K562 (cell line): ENCODE results near the gene NONO. TPM values are rescaled to one million over a fixed set of nuclear protein-coding genes. Genes with fewer than 3 reads are reported as not detected.

Experiments
- ARNT ChIP-seq, 2 experiments: fragments of 450-650 bp; IDR thresholded peaks; 2 replicates each; pipeline ENCODE4 v1.6.1; 2016; ENCODE audit warnings: mild to moderate bottlenecking in 1 of 2
- CGGBP1 ChIP-seq: fragments of 250-450 bp; sonication (Bioruptor Pico); IDR thresholded peaks from 2 replicates; pipeline ENCODE4 v1.9.0; 2021; ENCODE audit warnings: mild to moderate bottlenecking
- CSDE1 ChIP-seq, 2 experiments: fragments of 450-650 bp; IDR thresholded peaks; 2 replicates each; pipeline ENCODE4 v1.6.1; 2016; ENCODE audit warnings: mild to moderate bottlenecking in 1 of 2
- DACH1 ChIP-seq: fragments of 450-650 bp; IDR thresholded peaks from 2 replicates; pipeline ENCODE4 v1.6.1; 2018; ENCODE audit not compliant: partially characterized antibody
- ELK3 ChIP-seq: fragments of 450-650 bp; formaldehyde crosslinking; IDR thresholded peaks from 2 replicates; pipeline ENCODE4 v1.4.0; 2020; ENCODE audit warnings: mild to moderate bottlenecking
- FOXK1 ChIP-seq: sonication (generic); formaldehyde crosslinking; IDR thresholded peaks from 2 replicates; pipeline ENCODE4 v1.8.0; 2022; ENCODE audit warnings: missing genetic modification reagents, mild to moderate bottlenecking, borderline replicate concordance
- HINFP ChIP-seq: fragments of 450-650 bp; conservative IDR thresholded peaks from 2 replicates; pipeline ENCODE4 v1.6.1; 2016; ENCODE audit warnings: missing genetic modification characterization, low read depth, mild to moderate bottlenecking, control low read depth, missing compliant biosample characterization
- HNRNPK ChIP-seq: fragments of 200-400 bp; formaldehyde crosslinking; IDR thresholded peaks from one replicate; pipeline ENCODE4 v1.6.1; 2018; ENCODE audit warnings: mild to moderate bottlenecking, low read depth, low read length; ENCODE audit not compliant: poor library complexity, severe bottlenecking
- KDM5B ChIP-seq: fragments of 200-600 bp; sonication (generic); IDR thresholded peaks from 2 replicates; pipeline ENCODE4 v1.6.1; 2012; ENCODE audit warnings: low read depth, mild to moderate bottlenecking, moderate library complexity, low read length, control low read depth, inconsistent platforms; ENCODE audit not compliant: insufficient replicate concordance
- MAFK ChIP-seq: IDR thresholded peaks from 2 replicates; pipeline ENCODE4 v1.6.1; 2011; ENCODE audit warnings: low read length, improper control_type of control experiment
- MCM3 ChIP-seq: fragments of 450-650 bp; IDR thresholded peaks from 2 replicates; pipeline ENCODE4 v1.6.1; 2016
- MCM5 ChIP-seq: fragments of 450-650 bp; IDR thresholded peaks from 2 replicates; pipeline ENCODE4 v1.6.1; 2016; ENCODE audit warnings: low read depth
- NFE2L1 ChIP-seq: fragments of 450-650 bp; IDR thresholded peaks from 2 replicates; pipeline ENCODE4 v1.6.1; 2016; ENCODE audit warnings: missing genetic modification characterization, low read depth, mild to moderate bottlenecking, missing compliant biosample characterization, moderate library complexity, borderline replicate concordance
- NR1H2 ChIP-seq: sonication (generic); formaldehyde crosslinking; IDR thresholded peaks from 2 replicates; pipeline ENCODE4 v1.4.0; 2020; ENCODE audit warnings: mild to moderate bottlenecking, missing genetic modification reagents
- OTX1 ChIP-seq: fragments of 450-650 bp; formaldehyde crosslinking; IDR thresholded peaks from 2 replicates; pipeline ENCODE4 v1.4.0; 2022; ENCODE audit warnings: mild to moderate bottlenecking
- PCBP1 ChIP-seq: fragments of 200-400 bp; formaldehyde crosslinking; IDR thresholded peaks from 2 replicates; pipeline ENCODE4 v1.6.1; 2018; ENCODE audit warnings: mild to moderate bottlenecking, low read depth, low read length; ENCODE audit not compliant: poor library complexity, severe bottlenecking
- PHB2 ChIP-seq: fragments of 450-650 bp; IDR thresholded peaks from 2 replicates; pipeline ENCODE4 v1.6.1; 2017; ENCODE audit warnings: low read depth
- POLR2A ChIP-seq: fragments of 450-650 bp; conservative IDR thresholded peaks from 2 replicates; pipeline ENCODE4 v1.6.1; 2016
- RBM22 ChIP-seq: fragments of 200-400 bp; formaldehyde crosslinking; IDR thresholded peaks from 2 replicates; pipeline ENCODE4 v1.6.1; 2018; ENCODE audit warnings: low read length, low read depth; ENCODE audit not compliant: poor library complexity, severe bottlenecking
- STAG1 ChIP-seq: sonication (generic); formaldehyde crosslinking; IDR thresholded peaks from 2 replicates; pipeline ENCODE4 v1.5.0; 2020; ENCODE audit warnings: missing genetic modification reagents, borderline replicate concordance
- TOE1 ChIP-seq, 2 experiments: fragments of 450-650 bp in 1 of 2; sonication (generic) in 1 of 2; formaldehyde crosslinking in 1 of 2; IDR thresholded peaks; 2 replicates each; pipeline versions ENCODE4 v1.7.1 to v1.8.0; 2016 to 2022; ENCODE audit warnings: borderline replicate concordance in 2 of 2, mild to moderate bottlenecking in 2 of 2, antibody characterized with exemption in 1 of 2, inconsistent platforms in 1 of 2, low read depth in 1 of 2, missing genetic modification reagents in 1 of 2, moderate library complexity in 1 of 2
- ZC3H8 ChIP-seq: fragments of 450-650 bp; IDR thresholded peaks from 2 replicates; pipeline ENCODE4 v1.6.1; 2017
- ZFP36 ChIP-seq: fragments of 150-350 bp; IDR thresholded peaks from 2 replicates; pipeline ENCODE4 v1.6.1; 2018; ENCODE audit warnings: low read length, low read depth; ENCODE audit not compliant: partially characterized antibody
- ZNF239 ChIP-seq: fragments of 250-450 bp; sonication (Bioruptor Pico); IDR thresholded peaks from 2 replicates; pipeline ENCODE4 v1.4.0; 2020; ENCODE audit warnings: mild to moderate bottlenecking
- ZNF695 ChIP-seq: fragments of 450-650 bp; formaldehyde crosslinking; IDR thresholded peaks from 2 replicates; pipeline ENCODE4 v1.4.0; 2020; ENCODE audit warnings: mild to moderate bottlenecking, moderate library complexity
- ZNF76 ChIP-seq: fragments of 250-450 bp; sonication (Bioruptor Pico); IDR thresholded peaks from 2 replicates; pipeline ENCODE4 v1.4.0; 2020; ENCODE audit warnings: mild to moderate bottlenecking, moderate library complexity, borderline replicate concordance
- polyA plus RNA-seq, 8 experiments: library from polyadenylated mRNA; depleted of rRNA in 4 of 8; stranded (reverse) in 5 of 8; unstranded in 3 of 8; fragments of >200 nt; fragmentation: Nextera tagmentation in 2 of 8; fragmentation: Illumina TruSeq in 1 of 8; extraction: Ambion mirVana in 2 of 8; extraction: Trizol in 1 of 8; gene quantifications; 2 replicates each; pipeline versions ENCODE4 v1.2.1 to v1.2.3, GENCODE V29; 2011 to 2014; ENCODE audit warnings: inconsistent platforms in 1 of 8, missing spikeins in 1 of 8
- total RNA-seq, 7 experiments: library from RNA; depleted of rRNA in 6 of 7; stranded (reverse); fragments of >200 nt in 6 of 7; fragmentation: Illumina TruSeq in 2 of 7; extraction: Trizol in 2 of 7; gene quantifications; 2 replicates each; pipeline versions ENCODE4 v1.2.1 to v1.2.3, GENCODE V29; 2011 to 2021; ENCODE audit warnings: low replicate concordance in 1 of 7

The NONO gene
- total and polyA plus RNA-seq, 9 of the 15 experiments (the other 6 are each of a cell fraction or from before 2014, with no cell fraction given): 333 to 651 (median 451) TPM

GRCh38 chrX:71283403-71284143 is at the start of gene NONO (continued):
- TF ChIP-seq KDM5B (peak; percentile 69), ZNF239 (CRISPR knock-in tag) (no peak), ZNF695 (no peak), ZFP36 (no peak), PHB2 (no peak), ZC3H8 (no peak), TOE1 (IDR thresholded peaks at IDR 0.05; ENCODE audit: borderline replicate concordance) (no peak), TOE1 (CRISPR knock-in tag; IDR thresholded peaks at IDR 0.05; ENCODE audit: borderline replicate concordance, low read depth) (no peak), OTX1 (CRISPR knock-in tag) (no peak), NFE2L1 (no peak), MCM5 (no peak), MCM3 (no peak), CSDE1 (IDR thresholded peaks at IDR 0.05) (no peak), HNRNPK (no peak), HINFP (no peak), POLR2A (peak; percentile 95), PCBP1 (no peak), MAFK (no peak), ELK3 (no peak), NR1H2 (CRISPR knock-in tag) (no peak), CGGBP1 (CRISPR knock-in tag) (no peak), FOXK1 (CRISPR knock-in tag) (no peak), RBM22 (no peak), ZNF76 (CRISPR knock-in tag) (no peak), ARNT (IDR thresholded peaks at IDR 0.05) (no peak), STAG1 (CRISPR knock-in tag) (no peak), DACH1 (no peak)
